Ovary (tissue), 3 donors: ENCODE data around the gene ZP3.

Experiments used
- POLR2A ChIP-seq: fragments of 450-650 bp; IDR thresholded peaks from one replicate; pipeline ENCODE4 v1.6.1; 2017; ENCODE audit warnings: antibody characterized with exemption, mild to moderate bottlenecking, moderate library complexity
- TF ChIP-seq, protein P1 (sequence below), 3 donors: fragments of 450-650 bp in 2 of 3; fragments of 200-600 bp in 1 of 3; IDR thresholded peaks; one replicate each; pipeline versions ENCODE4 v1.5.1 to v1.8.0; 2016 to 2022; ENCODE audit warnings: antibody characterized with exemption in 3 of 3, mild to moderate bottlenecking in 1 of 3
- donor health status: DM: no; HTN: no; CAD: no.

DNA sequence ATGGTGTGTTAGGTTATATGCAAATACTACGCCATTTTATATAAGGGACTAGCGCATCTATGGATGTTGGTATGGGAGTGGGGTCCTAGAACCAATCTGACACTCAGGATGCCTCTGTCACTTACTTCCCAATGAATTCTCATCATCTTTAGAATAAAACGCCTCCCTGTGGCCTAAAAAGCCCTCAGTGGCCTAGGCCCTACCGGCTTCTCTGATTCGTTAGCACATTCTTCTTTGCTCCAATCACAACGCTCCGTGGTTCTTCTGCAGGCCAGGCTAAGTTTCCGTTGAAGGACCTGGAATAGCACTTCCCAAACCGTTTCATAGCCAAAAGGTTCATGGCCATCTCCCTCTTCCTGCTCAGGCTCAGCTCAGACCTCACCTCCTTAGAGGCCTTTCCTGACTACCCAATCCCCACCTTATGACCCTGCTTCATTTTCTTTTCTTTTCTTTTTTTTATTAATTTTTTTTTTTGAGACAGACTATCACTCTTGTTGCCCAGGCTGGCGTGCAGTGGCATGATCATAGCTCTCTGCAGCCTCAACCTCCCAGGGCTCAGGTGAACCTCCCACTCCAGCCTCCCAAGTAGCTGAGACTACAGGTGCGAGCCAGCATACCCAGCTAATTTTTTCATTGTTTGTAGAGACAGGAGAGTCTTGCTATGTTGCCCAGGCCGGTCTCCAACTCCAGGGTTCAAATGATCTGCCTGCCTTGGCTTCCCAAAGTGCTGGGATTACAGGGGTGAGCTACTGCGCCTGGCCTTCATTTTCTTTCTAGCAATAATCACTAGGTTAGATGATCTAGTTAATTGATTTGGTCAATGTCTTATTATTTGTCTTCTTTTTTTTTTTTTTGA is 41.4 kb upstream of the ZP3 start:
- TF ChIP-seq, protein P1, sequence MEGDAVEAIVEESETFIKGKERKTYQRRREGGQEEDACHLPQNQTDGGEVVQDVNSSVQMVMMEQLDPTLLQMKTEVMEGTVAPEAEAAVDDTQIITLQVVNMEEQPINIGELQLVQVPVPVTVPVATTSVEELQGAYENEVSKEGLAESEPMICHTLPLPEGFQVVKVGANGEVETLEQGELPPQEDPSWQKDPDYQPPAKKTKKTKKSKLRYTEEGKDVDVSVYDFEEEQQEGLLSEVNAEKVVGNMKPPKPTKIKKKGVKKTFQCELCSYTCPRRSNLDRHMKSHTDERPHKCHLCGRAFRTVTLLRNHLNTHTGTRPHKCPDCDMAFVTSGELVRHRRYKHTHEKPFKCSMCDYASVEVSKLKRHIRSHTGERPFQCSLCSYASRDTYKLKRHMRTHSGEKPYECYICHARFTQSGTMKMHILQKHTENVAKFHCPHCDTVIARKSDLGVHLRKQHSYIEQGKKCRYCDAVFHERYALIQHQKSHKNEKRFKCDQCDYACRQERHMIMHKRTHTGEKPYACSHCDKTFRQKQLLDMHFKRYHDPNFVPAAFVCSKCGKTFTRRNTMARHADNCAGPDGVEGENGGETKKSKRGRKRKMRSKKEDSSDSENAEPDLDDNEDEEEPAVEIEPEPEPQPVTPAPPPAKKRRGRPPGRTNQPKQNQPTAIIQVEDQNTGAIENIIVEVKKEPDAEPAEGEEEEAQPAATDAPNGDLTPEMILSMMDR (IDR thresholded peaks at IDR 0.05): no peak
- TF ChIP-seq POLR2A: no peak
